Left renal cortex interstitium (tissue), 4 donors: Measurements from ENCODE around the gene UBAP2. TPM values are rescaled to one million over a fixed set of nuclear protein-coding genes. Genes with fewer than 3 reads are reported as not detected.
"Not testable (repeated sequence)": the region's sequence is repeated elsewhere in the genome, so short reads cannot be mapped to it uniquely, and the experiment has no call there.

Experiments used
- DNase-seq, 4 donors: peaks; one replicate each; pipeline ENCODE4 v3.0.0-alpha.2; 2013; ENCODE audit warnings: low read depth in 4 of 4, low spot score in 2 of 4, missing footprints in 1 of 4
- polyA plus RNA-seq, 4 donors: library from polyadenylated mRNA; unstranded; fragments of 120-200 nt; gene quantifications; one replicate each; pipeline ENCODE4 v1.2.1, GENCODE V29; 2013; ENCODE audit not compliant: insufficient read length in 4 of 4

The UBAP2 gene
- polyA plus RNA-seq, 4 donors, result 28.7 to 50.4 (median 40.7) TPM

GRCh38 chr9:34047864-34048726 is 592 bp downstream of the UBAP2 start:
- DNase-seq, result no peak

- DNase-seq, result no peak
Observed at GRCh38 chr9:34046784-34047379, 1.8 kb downstream of the UBAP2 start.

- DNase-seq, result no peak
Observed at GRCh38 chr9:34045903-34046302, 2.8 kb downstream of the UBAP2 start.

- DNase-seq, result not testable (repeated sequence)
Observed at GRCh38 chr9:34042074-34042473, 6.6 kb downstream of the UBAP2 start.

GRCh38 chr9:34038851-34039250 is 9.8 kb downstream of the UBAP2 start:
- not testable (repeated sequence) for DNase-seq

GRCh38 chr9:34037626-34038025 is 11.1 kb downstream of the UBAP2 start:
- DNase-seq, result no peak

- no peak for DNase-seq
Observed at GRCh38 chr9:34036625-34037024, 12.1 kb downstream of the UBAP2 start.

- DNase-seq, result no peak
Observed at GRCh38 chr9:34035656-34036055, 13.0 kb downstream of the UBAP2 start.

GRCh38 chr9:34034698-34035065 is 14.0 kb downstream of the UBAP2 start:
- DNase-seq, result no peak

GRCh38 chr9:34032631-34033030 is 16.1 kb downstream of the UBAP2 start:
- no peak for DNase-seq

- DNase-seq, result no peak
Observed at GRCh38 chr9:34027845-34028574, 20.7 kb downstream of the UBAP2 start.

GRCh38 chr9:34025811-34026210 is 22.9 kb downstream of the UBAP2 start:
- no peak for DNase-seq

GRCh38 chr9:34025062-34025461 is 23.6 kb downstream of the UBAP2 start:
- no peak for DNase-seq

GRCh38 chr9:34024476-34024875 is 24.2 kb downstream of the UBAP2 start:
- not testable (repeated sequence) for DNase-seq

GRCh38 chr9:34016149-34016548 is 32.5 kb downstream of the UBAP2 start:
- no peak for DNase-seq

GRCh38 chr9:34010979-34011378 is 37.7 kb downstream of the UBAP2 start:
- no peak for DNase-seq

GRCh38 chr9:34001951-34002350 is 46.7 kb downstream of the UBAP2 start:
- no peak for DNase-seq

- no peak for DNase-seq
Observed at GRCh38 chr9:34001298-34001697, 47.4 kb downstream of the UBAP2 start.

GRCh38 chr9:33995449-33995848 is 53.2 kb downstream of the UBAP2 start:
- DNase-seq, result no peak

GRCh38 chr9:33993104-33993503 is 55.6 kb downstream of the UBAP2 start:
- no peak for DNase-seq

- no peak for DNase-seq
Observed at GRCh38 chr9:33992632-33993031, 56.1 kb downstream of the UBAP2 start.
